HG03103 (cell line): ENCODE measurements around the gene CSPG5.

Experiments used
- ATAC-seq: cut with Tn5 transposase; IDR thresholded peaks from one replicate; pipeline ENCODE4 v1.9.1; 2021; ENCODE audit warnings: low read depth; ENCODE audit not compliant: unreplicated experiment

Gene CSPG5

DNA sequence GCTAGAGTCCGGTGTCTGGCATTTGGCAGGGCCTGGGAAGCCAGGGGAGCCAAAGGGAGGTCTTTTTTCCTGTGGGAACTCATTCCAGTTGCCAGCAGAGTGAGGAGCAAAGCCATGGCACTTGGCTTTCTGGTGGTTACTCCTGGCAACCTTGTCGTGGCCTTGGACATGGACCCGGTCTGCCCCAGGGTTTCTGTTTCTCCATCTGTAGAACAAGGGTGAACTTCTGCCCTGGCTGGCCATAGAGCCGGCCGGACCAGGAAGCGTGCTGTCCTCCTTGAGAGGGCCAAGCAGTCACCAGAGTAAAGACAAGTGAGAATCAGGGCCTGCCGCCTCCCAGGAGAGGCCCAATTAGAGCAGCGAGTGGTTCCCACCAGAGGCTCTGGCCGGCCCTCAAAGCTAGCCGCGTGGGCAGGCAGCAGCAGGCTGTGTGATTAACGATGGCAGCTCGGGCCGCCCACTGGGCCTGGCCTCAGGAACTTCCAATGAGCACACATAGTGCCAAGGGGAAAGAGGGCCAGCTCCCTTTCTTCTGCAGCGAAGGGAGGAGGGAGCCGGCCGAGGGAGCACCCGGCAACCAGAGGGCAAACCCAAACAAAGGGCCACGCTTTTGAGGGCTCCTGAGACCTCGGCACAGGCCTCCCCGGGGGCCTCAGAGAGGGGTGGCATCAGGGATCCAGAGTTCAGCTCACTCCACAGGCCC, 36.0 kb downstream of the CSPG5 start:
- ATAC-seq: no peak

DNA sequence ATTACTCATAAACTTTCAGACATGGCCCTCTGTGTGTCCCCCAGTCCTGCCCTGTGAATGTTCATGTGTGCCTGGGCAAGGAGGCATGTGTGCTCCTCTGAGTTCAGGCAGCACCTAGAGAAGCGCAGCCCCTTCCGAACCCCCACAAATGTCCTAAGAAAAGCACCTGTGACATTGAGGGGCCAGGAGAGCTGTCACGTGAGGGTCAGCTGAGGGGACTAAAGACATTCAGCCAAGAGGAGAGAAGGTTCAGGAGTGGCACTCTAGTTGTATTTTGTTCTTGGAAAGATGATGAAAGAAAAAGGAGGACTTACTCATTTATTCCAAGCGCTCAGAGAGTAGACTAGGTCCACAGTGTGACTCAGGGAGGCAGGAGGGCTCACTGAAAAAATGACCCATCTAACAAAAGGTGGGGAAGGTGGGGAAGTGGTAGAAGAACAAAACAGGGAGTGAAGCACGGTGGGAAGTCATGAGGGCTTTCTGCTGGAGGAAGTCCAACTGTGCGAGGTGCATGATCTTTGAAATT, 37.0 kb downstream of the CSPG5 start:
- no peak for ATAC-seq

DNA sequence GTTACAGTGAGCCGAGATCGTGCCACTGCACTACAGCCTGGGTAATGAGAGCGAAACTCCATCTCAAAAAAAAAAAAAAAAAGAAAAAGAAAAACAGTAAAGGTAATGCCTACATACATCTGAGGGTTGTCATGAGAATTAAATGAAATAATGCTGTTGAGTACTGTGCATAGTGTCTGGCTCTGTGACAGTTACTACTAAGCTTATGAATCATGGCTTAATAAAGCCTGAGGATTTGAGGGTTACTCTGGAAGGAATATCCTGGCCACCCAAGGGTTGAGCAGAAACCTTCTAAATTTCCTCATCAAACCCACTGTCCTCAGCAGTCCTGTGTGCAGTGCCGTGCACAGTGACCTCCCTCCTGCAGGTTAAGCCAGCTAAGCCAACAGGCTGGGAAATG, 38.4 kb downstream of the CSPG5 start:
- no peak for ATAC-seq

DNA sequence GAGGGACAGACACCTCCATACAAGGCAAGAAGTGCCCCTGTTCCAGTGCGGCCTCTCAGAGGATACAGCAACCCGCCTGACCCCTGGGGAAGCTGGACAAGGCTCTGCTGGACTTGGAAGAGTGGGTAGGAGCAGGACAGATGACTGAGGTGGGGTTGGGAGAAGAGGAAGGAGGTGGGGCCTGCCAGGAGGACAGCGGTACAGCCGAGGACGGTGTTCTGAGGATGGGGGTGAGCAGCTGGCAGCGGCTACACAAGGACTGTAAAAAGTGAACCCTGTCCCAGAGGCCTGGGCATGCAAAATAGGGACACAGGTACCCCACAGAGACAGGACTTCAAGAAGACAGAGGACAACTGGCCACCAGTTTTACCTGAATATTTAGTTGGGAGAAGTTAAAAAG, 41.7 kb downstream of the CSPG5 start:
- no peak for ATAC-seq

DNA sequence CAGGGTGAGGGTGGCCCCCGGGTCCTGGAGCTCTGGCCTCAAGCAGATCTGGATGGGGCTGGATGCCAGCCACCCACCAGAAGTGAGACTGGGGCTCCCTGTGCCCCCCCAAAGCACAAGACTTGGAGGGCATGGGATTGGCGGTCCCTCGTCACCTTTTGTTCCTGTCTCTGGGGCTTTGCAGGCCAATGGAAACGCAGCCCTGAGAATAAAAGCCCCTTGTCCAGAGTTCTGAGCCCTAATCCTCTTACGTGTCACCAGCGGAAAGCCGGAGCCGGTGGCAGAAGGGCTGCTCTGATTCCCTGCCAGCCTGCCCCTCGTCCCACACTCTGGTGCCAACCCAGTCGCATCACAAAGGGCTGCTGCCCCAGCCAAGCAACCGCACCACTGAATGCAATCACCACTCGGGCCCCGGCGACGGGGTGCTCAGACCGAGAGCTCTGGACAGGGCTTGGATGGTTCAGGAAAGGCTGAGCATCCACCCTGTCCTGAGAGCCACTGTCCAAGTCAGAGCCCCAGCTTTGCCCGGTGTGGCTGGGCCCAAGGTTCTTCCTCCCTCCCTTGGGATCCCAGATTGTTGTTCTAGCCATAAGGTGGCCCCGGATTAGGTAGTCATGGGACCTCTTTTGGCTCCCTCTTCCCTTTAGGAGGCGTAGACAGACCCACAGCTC, 42.3 kb downstream of the CSPG5 start:
- no peak for ATAC-seq

DNA sequence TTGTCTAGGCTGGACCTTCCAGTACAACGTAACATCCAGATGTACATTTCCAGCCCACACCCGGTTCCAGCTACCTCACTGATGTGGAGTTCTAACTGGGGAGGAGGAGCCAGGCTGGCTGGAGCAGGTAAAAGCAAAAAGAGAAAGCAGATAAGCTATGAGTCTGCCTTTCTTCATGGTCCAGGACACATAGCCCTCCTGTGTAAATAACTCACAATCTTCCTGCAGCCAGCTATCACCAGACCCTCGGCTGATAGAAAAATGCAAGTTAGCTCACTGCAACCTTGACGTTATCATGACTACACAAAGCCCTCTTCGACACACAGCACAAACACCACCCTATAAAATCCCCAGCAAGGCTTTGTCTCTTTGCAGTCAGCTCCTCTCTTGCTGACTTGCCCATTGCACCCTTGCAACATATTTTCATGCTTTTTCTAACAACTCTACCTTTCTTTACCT, 44.6 kb downstream of the CSPG5 start:
- ATAC-seq: no peak

DNA sequence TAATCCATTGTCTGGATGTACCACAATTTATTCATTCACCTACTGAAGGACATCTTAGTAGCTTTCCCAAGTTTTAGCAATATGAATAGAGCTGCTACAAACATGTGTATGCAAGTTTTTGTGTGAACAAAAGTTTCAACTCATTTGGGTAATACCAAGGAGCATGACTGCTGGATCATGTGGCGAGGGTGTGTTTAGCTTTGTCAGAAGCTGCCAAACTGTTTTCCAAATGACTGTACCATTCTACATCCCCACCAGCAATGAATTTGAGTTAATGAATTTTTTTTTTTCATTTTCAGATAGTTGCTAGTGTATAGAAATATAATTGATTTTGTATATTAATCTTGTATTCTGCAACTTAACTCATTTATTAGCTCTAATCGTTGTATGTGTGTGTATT, 45.2 kb downstream of the CSPG5 start:
- no peak for ATAC-seq

DNA sequence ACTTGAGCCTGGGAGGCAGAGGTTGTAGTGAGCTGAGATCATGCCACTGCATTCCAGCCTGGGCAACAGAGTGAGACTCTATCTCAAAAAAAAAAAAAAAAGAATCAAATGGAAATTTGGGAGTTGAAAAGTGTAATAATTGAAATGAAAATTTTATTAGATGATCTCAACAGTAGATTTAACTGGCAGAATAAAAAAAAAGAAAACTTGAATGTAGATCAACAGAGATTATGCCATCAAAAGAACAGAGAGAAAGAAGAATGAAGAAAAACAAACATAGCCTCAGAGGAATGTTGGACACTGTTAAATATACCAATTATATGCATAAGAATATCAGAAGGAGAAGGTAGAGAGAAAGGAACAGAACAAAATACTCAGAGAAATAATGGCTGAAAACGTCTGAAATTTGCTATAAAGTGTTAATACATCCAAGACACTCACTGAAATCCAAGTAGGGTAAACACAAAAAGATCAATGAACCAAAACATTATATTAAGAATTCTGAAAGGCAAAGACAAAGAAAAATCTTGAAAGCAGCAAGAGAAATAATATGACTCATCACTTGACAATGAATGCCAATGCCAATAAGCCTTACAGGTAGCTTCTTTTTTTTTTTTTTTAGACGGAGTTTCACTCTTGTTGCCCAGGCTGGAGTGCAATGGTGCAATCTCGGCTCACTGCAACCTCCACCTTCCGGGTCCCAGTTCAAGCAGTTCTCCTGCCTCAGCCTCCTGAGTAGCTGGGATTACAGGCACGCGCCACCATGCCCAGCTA, 50.5 kb downstream of the CSPG5 start:
- ATAC-seq: no peak

DNA sequence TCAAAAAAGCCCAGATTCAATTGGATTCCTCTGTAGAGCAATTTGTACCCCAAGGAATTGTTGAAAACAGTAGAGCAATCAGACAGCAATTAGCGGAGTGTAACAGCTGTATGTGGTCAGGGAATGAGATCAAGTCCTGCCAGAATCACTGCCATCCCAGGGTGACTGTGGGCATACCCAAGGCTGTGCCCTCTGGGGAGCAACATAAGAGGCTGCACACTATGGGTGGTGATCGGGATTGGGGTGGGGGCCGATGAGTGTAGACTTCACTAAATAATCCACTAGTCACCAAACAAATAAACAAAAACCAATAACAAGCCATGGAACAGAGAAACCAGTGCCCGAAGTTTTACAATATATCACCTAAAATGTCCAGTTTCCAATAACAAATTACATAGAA, 53.0 kb downstream of the CSPG5 start:
- ATAC-seq: no peak

DNA sequence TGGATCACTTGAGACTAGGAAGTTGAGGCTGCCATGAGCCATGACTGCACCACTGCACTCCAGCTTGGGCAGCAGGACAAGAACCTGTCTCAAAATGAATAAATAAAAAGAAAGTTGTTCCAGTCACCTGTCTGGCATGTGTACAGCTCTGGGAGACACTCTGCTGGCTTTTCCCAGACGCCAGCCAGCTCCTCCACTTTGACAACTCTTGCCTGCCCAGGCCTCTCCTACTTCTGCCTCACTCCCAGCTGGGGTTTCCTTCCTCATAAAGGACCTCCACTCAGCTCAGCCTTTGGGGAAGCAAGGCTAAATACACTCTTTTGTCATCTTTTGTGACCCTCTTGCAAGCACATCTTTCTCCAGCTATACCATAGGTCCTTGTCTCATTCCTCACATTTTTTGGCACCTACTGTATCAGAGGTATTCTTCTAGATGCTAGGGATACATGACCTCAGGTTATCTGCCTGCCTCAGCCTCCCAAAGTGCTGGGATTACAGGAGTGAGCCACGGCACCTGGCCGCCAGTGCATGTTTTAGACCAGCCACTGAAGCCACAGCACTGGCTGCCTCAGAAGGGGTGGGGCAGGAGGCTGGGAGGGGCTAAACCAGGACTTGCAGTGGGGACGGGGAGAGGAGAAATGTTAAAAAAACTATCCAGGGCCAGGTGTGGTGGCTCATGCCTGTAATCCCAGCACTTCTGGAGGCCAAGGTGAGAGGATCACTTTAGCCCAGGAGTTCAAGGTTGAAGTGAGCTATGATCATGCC, 55.2 kb downstream of the CSPG5 start:
- no peak for ATAC-seq

DNA sequence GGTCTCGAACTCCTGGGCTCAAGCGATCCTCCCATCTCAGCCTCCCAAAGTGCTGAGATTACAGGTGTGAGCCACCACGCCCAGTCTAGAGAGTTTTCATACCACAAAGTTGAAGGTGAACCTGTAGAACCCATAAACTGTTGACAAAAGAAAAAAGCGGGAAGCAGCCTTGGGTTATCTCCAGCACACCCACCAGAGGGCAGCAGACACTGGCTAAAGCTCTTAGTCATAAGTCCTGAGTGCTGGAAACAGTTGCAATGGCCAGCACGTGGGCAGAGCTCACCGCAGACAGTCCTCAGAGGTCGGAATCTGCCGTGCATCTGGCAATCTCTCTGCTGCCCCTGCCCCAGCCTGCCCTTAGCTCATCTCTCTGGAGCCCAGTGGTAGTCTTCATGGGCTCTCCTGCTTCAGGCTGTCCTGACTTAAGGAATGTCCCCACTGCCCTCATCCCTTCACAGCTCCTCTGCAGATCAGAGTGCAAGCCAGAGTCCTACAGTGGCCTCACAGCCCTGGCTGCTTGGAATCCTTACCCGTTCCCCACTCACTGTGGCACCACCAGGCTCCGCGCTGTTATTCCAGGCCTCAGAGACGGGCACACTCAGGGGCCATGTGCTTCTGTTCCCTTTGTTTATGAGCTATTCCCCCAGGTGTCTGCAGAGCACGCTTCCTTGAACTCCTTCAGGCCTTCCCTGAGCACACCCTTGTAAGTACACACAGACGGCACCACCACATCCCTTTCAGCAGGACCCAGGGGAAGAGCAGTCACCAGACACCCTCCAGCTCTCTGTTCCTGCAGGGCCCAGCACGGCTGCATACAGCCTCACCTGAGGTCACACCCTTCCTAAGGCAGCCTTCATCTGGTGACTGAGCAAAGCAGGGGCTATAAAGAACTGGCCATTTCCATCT, 56.3 kb downstream of the CSPG5 start:
- ATAC-seq: no peak

DNA sequence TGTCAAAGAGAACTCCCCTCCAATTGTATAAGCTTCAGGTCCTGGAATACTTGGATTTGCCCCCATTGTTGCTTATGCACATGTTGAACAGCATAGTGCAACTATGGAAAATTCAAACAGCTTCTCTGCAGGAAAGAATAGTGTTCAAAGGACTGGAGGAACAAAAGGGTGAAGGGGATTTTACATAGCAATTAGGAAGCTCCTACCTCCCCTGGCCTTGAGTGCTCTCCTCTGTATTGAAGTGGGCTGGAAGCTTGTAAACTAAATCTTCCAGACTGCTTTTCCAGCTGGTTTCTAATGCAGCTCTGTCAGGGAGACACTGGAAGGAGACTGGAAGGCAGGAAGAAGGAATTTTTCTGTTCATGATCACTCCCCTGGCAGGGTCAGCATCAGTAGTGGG, 57.9 kb downstream of the CSPG5 start:
- no peak for ATAC-seq

DNA sequence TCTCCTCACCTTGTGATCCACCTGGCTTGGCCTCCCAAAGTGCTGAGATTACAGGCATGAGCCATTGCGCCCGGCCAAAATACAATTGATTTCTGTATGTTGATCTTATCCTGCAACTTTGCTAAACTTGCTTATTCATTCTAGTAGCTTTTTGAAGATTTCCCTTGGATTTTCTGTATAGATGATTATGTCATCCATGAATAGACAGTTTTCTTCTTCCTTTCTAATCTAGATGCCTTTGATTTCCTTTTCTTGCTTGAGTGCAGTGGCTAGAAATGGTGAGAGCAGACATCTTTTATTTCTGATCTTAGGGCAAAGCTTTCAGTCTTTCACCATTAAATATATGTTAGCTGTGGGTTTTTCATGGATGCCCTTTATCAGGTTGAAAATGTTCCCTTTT, 60.7 kb downstream of the CSPG5 start:
- no peak for ATAC-seq

DNA sequence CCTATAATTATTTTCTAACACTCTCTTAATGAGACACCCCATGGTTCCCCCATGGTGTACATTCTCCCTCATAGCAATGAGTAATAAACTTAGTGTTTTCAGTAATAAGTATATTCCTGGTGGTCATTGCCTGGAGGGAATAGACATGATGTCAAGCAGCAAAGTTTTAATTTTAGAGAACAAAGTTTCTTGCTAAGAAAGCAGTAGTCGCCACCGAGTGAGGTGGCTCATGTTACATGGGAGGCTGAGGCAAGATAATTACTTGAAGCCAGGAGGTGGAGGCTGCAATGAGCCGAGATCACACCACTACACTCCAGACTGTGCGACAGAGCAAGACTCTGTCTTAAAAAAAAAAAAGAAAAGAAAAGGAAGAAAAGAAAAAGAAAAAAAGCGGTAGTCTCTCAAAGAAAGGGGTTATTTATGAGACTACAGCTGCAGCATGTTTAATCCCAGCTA, 62.8 kb downstream of the CSPG5 start:
- no peak for ATAC-seq

DNA sequence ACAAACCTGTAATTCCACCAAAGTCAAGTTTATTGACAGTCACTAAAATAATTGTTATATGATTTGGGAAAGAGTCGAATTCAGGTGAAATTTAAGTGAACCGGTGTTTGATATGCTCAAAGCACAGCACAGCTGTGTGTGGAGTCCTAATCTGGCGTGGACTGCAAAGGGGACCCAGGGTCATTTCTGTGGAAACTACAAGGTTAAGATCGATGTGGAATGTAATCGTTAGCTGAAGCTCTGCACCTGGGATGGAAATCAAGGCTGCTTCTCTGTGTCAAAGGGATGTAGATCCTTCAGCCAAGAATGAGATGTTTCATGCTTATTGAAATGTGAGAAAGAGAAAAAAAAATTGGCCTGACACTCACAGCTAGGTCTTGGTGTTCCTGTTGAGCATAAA, 63.6 kb downstream of the CSPG5 start:
- no peak for ATAC-seq

DNA sequence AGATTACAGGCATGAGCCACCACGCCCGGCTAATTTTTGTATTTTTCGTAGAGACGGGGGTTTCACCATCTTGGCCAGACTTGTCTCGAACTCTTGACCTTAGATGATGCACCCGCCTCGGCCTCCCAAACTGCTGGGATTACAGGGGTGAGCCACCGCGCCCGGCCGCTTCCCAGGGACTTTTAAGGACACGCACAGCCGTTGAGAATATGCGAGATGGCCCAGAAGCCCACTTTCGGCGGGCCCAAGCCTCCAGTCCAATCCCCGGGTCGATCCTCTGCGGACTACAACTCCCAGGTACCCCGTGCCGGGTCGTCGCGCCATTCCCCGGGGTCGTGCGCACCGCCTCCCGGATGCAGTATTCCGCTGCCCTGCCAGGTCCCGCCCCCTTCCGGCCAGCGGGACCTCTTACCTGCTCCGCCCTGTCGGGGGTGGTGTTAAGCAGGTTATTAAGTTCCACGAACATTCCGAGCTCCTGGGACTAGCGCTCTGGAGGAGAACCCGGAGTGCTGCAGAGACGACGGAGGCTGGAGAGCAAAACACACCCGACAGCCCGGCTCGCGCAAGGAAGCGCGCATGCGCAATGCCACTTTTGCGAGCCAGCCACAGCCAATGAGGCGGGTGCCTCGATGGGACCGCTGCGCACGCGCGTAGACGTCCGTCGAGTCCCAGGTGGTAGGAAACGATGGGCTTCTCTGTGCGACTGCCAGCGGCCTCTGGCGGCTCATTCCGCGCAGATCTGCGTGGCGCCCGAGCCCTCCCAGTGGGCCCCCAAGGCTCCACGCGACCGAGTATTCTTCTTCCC, 65.3 kb downstream of the CSPG5 start, which contains the start of gene ELP6:
Gene ELP6, minus strand, starts transcription at position 588 of the 805 bp plus-strand sequence. Its CDS starts 122 bp downstream, at position 466.
- peak; percentile 86 for ATAC-seq

DNA sequence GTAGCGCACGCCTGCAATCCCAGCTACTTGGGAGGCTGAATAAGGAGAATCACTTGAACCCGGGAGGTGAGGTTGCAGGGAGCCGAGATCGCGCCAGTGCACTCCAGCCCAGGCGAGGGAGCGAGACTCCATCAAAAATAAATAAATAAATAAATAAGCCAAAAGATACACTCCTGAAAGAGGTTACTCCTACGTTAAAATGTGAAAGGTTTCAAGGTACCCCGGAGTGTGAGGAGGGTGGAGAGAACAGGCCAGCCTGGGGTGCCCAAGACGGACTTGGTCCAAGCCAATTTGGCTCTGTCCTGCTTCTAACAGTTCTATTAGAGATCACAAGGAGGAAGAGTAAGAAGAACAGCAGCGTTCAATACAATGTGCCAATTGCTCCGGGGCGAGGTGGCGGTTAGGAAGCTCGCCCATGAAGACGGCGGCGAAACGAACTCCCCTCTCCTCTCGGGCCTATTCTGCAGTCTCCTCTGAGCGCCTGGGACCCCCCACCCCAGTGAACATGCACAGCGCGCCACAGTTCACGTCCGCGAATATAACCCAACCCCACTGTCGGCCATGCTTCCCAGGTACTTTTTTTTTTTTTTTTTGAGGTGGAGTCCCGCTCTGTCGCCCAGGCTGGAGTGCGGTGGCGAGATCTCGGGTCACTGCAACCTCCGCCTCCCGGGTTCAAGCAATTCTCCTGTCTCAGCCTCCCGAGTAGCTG, 66.1 kb downstream of the CSPG5 start:
- no peak for ATAC-seq
